Cardiac muscle cell (in vitro differentiated cells and primary cell): ENCODE measurements around the gene TSPAN31. TPM values are rescaled to one million over a fixed set of nuclear protein-coding genes. Genes with fewer than 3 reads are reported as not detected.

ENCODE experiments used
- DNase-seq, 2 donors: peaks; one replicate each; pipeline versions ENCODE4 v3.0.0 to v3.0.0-alpha.2; 2010 to 2017; ENCODE audit warnings: low read depth in 1 of 2, low spot score in 1 of 2
- H3K27ac ChIP-seq: fragments of 200-600 bp; sonication (generic); 2 replicates; pipeline ENCODE4 v1.5.1; 2016
- H3K27me3 ChIP-seq: fragments of 200-600 bp; sonication (generic); 2 replicates; pipeline ENCODE4 v1.6.0; 2016; ENCODE audit warnings: control low read depth
- H3K36me3 ChIP-seq: fragments of 200-600 bp; sonication (generic); 2 replicates; pipeline ENCODE4 v1.5.1; 2016; ENCODE audit warnings: control low read depth
- H3K4me1 ChIP-seq: fragments of 200-600 bp; sonication (generic); 2 replicates; pipeline ENCODE4 v1.8.1; 2017; ENCODE audit warnings: low read depth, mild to moderate bottlenecking, mixed run types
- H3K4me3 ChIP-seq: fragments of 200-600 bp; sonication (generic); 2 replicates; pipeline ENCODE4 v1.5.1; 2016; ENCODE audit warnings: mild to moderate bottlenecking
- H3K9me3 ChIP-seq: fragments of 200-600 bp; sonication (generic); 2 replicates; pipeline ENCODE4 v1.5.1; 2017; ENCODE audit warnings: low read depth, mild to moderate bottlenecking, control low read depth
- polyA plus RNA-seq: library from polyadenylated mRNA; unstranded; fragments of >200 nt; fragmentation: Nextera tagmentation; extraction: Ambion mirVana; gene quantifications from 2 replicates; pipeline ENCODE4 v1.2.1, GENCODE V29; 2016
- total RNA-seq: library from RNA; depleted of rRNA; stranded (reverse); fragments of >200 nt; gene quantifications from 2 replicates; pipeline ENCODE4 v1.2.3, GENCODE V29; 2016
- TF ChIP-seq, protein P1 (sequence below): IDR thresholded peaks from 2 replicates; pipeline ENCODE4 v1.5.1; 2012; ENCODE audit warnings: low read depth, mild to moderate bottlenecking, low read length

The TSPAN31 gene
- total and polyA plus RNA-seq, 2 experiments from 2014 or later = 65.9 to 66.3 TPM

DNA sequence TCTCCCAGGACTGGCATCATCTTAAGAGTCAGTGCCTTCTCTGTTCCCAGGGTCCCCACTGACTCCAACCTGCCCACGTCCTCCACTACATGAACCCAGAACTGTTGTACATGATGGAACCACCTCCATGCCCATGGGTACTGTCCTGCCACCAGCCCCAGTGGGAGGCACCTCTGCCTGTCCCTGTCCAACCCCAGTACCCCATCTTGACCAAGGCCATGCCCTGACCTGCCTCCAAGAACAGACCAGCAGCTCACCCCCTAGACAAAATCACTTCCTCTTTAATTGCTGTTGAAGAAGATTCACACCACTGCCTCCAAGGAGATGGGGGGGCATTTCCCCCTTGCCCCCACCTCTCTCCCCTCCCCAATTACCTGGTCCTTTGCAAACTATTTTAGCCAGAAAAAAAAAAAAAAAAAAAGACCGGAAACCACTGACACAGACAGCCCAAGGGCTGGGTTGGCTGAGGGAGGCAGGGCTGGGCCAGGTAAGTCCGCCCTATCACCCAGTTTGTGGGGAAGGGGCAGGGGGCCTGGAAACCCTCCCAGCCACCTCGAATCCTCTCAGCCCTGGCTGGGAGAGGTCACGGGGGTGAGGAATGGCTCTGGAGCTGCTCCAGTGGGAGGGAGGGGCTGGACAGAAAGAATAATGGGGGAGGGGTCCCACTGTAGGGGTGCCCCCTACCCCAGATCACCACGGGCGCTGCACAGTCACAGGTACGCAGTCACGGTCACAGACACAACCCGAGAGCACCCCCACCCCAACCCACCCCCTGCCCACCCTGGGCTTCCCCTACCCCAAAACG is 19.7 kb upstream of the TSPAN31 start:
- Histone ChIP-seq H3K27me3 (peaks cover 71% of the 10 kb centered on the region), H3K4me1 (peaks cover 4% of the 10 kb centered on the region), H3K27ac (no peak overlapping the region), H3K9me3 (no peaks in the 10 kb centered on the region), H3K36me3 (peaks cover under 1% of the 10 kb centered on the region), H3K4me3 (no peak overlapping the region)
- TF ChIP-seq, protein P1, sequence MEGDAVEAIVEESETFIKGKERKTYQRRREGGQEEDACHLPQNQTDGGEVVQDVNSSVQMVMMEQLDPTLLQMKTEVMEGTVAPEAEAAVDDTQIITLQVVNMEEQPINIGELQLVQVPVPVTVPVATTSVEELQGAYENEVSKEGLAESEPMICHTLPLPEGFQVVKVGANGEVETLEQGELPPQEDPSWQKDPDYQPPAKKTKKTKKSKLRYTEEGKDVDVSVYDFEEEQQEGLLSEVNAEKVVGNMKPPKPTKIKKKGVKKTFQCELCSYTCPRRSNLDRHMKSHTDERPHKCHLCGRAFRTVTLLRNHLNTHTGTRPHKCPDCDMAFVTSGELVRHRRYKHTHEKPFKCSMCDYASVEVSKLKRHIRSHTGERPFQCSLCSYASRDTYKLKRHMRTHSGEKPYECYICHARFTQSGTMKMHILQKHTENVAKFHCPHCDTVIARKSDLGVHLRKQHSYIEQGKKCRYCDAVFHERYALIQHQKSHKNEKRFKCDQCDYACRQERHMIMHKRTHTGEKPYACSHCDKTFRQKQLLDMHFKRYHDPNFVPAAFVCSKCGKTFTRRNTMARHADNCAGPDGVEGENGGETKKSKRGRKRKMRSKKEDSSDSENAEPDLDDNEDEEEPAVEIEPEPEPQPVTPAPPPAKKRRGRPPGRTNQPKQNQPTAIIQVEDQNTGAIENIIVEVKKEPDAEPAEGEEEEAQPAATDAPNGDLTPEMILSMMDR = no peak
- DNase-seq = no peak

DNA sequence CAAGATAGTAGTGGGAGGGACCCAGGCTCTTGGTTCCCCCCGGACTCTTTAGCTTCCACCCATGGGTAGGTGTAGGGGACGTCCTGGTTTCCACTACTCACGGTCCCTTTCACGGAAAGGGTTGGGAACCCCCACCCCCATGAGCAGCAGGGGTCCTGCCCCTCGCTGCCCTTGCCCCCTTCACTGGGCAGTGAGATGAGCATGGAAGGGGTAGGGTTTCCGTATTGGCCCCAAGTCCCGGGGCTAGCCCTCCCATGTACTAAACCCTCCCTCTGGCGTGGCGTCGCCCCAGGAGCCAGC is 19.0 kb upstream of the TSPAN31 start:
- H3K27ac ChIP-seq = no peak overlapping the region
- no peak for DNase-seq
- TF ChIP-seq, protein P1 = no peak
- no peaks in the 10 kb centered on the region for H3K36me3 ChIP-seq
- H3K4me3 ChIP-seq = peak overlapping the region; percentile 20
- peaks cover 77% of the 10 kb centered on the region for H3K27me3 ChIP-seq
- H3K4me1 ChIP-seq = peaks cover 4% of the 10 kb centered on the region
- H3K9me3 ChIP-seq = no peaks in the 10 kb centered on the region

DNA sequence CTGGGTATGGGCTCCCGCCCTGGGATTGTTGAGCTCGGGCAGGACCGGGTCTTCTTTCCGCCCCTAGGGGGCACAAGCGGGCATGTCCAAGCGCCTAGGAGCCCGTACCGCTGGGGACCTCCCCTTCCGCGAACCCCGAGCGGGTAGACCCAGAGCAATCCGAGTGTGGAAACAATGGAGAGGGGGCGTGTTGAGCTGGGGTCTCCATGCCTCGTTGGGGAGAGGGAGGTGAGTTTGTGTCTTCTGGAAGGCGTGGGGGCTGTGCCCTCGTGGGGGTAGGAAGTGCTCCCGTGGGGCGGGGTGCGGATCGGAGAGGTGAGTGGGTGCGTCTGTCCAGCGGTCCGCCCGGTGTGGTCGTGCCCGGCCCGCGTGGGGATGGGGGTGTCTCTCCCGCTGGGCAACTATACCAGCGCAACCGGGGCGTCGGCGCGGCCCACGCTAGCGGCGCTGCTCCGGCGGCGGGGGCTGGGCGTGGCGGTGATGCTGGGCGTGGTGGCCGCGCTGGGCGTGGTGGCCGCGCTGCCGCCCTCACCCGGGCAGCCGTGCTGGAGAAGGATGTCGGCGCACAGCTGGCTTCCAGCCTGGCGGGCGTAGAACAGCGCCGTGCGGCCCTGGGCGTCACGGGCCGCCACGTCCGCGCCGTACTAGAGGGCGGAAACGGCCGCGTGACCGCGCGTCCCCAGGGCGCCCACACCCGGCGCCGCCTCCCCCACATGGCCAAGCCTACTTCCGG is 18.5 kb upstream of the TSPAN31 start:
- Histone ChIP-seq H3K36me3 (no peaks in the 10 kb centered on the region), H3K4me3 (peak overlapping the region; percentile 20), H3K9me3 (no peaks in the 10 kb centered on the region), H3K27ac (no peak overlapping the region), H3K27me3 (peaks cover 82% of the 10 kb centered on the region), H3K4me1 (peaks cover 4% of the 10 kb centered on the region)
- TF ChIP-seq, protein P1 = peak; percentile 88
- peak; percentile 69 to 87 for DNase-seq

GRCh38 chr12:57726884-57727757 is 17.7 kb upstream of the TSPAN31 start:
- no peaks in the 10 kb centered on the region for H3K36me3 ChIP-seq
- H3K9me3 ChIP-seq = no peaks in the 10 kb centered on the region
- peak; percentile 64 to 73 for DNase-seq
- TF ChIP-seq, protein P1 = peak; percentile 45
- peak overlapping the region; percentile 20 for H3K4me3 ChIP-seq
- H3K27me3 ChIP-seq = peaks cover 90% of the 10 kb centered on the region
- peaks cover 4% of the 10 kb centered on the region for H3K4me1 ChIP-seq
- no peak overlapping the region for H3K27ac ChIP-seq

GRCh38 chr12:57727758-57728395 is 17.0 kb upstream of the TSPAN31 start:
- no peaks in the 10 kb centered on the region for H3K36me3 ChIP-seq
- peaks cover 98% of the 10 kb centered on the region for H3K27me3 ChIP-seq
- no peak overlapping the region for H3K4me3 ChIP-seq
- no peak overlapping the region for H3K27ac ChIP-seq
- TF ChIP-seq, protein P1 = no peak
- no peaks in the 10 kb centered on the region for H3K9me3 ChIP-seq
- H3K4me1 ChIP-seq = peaks cover 4% of the 10 kb centered on the region
- DNase-seq = peak in 1 of 2 donors; percentile 77
